ENCODE data around the gene DEFB115. TPM values are rescaled to one million over a fixed set of nuclear protein-coding genes. Genes with fewer than 3 reads are reported as not detected.
"Not testable (repeated sequence)": the region's sequence is repeated elsewhere in the genome, so short reads cannot be mapped to it uniquely, and the experiment has no call there.

The DEFB115 gene, protein sequence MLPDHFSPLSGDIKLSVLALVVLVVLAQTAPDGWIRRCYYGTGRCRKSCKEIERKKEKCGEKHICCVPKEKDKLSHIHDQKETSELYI
- not detected in 2 replicates for total RNA-seq

- DNase-seq (ENCODE audit: low read depth in 2 of 2), result no peak
These were observed at the start of gene DEFB115 for GRCh38 chr20:31257364-31257763. Gene DEFB115, plus strand, starts transcription at chr20:31257664. Its CDS starts 0 bp downstream, at chr20:31257664.

- no peak for DNase-seq (ENCODE audit: low read depth in 2 of 2)
These were observed 20.5 kb upstream of the DEFB115 start for GRCh38 chr20:31236953-31237352.

- DNase-seq (ENCODE audit: low read depth in 2 of 2), result no peak
These were observed 19.7 kb upstream of the DEFB115 start for GRCh38 chr20:31237763-31238162.

- no peak for DNase-seq (ENCODE audit: low read depth in 2 of 2)
These were observed 18.3 kb upstream of the DEFB115 start for GRCh38 chr20:31239139-31239538.

GRCh38 chr20:31256959-31257358 is 505 bp upstream of the DEFB115 start:
- DNase-seq (ENCODE audit: low read depth in 2 of 2), result no peak

GRCh38 chr20:31260326-31260932 is 3.0 kb downstream of the DEFB115 start:
- DNase-seq (ENCODE audit: low read depth in 2 of 2), result peak; percentile 7 to 24

GRCh38 chr20:31274441-31274840 is 17.0 kb downstream of the DEFB115 start:
- no peak for DNase-seq (ENCODE audit: low read depth in 2 of 2)

DNA sequence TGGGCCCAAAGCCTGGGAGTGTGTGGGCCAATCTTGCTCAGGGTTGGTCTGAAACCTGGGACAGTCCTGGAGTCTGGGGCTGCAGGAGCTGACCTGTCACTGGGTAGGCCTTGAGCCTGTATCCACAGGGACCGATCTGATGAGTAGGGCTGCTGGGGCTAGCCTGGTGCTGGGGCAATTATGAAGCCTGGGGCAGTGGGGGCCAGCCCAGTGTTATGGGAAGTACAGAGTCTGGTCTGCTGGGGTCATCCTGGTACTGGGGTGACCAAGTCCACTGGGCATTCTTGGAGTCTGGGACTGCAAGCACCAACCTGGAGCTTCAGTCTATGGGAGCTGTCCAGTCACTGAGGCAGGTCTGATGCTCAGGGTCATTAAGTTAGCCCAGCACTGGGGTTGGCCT is 20.7 kb downstream of the DEFB115 start:
- DNase-seq (ENCODE audit: low read depth in 2 of 2), result no peak

DNA sequence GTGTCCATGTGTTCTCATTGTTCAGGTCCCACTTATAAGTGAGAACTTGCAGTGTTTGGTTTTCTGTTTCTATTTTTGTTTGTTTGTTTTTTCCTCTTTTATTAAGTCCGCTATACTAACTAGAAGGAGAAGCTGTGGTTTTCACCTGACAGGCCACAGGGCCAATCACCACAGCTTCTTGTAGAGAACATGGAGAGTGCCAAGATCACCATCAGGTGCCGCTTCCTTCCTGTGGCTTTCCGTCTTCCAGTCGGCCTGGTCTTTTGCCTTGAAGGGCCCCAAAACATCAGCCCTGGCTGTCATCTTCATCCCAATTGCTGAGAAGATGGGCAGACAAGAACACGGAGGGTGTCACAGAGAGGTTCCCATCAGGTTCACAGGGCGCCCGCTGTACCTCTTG is 27.5 kb downstream of the DEFB115 start:
- DNase-seq (ENCODE audit: low read depth in 2 of 2), result not testable (repeated sequence)

- DNase-seq (ENCODE audit: low read depth in 2 of 2), result no peak
These were observed 51.2 kb downstream of the DEFB115 start, which contains the start of gene DEFB116 for GRCh38 chr20:31308535-31309162. Gene DEFB116, minus strand, starts transcription at chr20:31308585. Its CDS starts 0 bp downstream, at chr20:31308585.

Other genes starting within 250 kb of the DEFB115 start
- gene DEFB116, start 50.9 kb downstream of the DEFB115 start, total RNA-seq, result not detected in 2 replicates
- not detected in 2 replicates for gene DEFB118, start 110.9 kb downstream of the DEFB115 start, total RNA-seq
- gene DEFB119, start 132.9 kb downstream of the DEFB115 start, total RNA-seq, result not detected in 2 replicates
- gene DEFB121, start 148.6 kb downstream of the DEFB115 start, total RNA-seq, result not detected in 2 replicates
- gene DEFB123, start 183.0 kb downstream of the DEFB115 start, total RNA-seq, result not detected in 2 replicates
- gene DEFB124, start 217.5 kb downstream of the DEFB115 start, total RNA-seq, result not detected in 2 replicates
- under 0.01 TPM in 1 of 2 replicates, not detected in the other for gene REM1, start 217.6 kb downstream of the DEFB115 start, total RNA-seq

All from lung microvascular endothelial cell (primary cell).